HG02943 (cell line): ENCODE results near the gene TOM1L2.
"Not testable (repeated sequence)": the region's sequence is repeated elsewhere in the genome, so short reads cannot be mapped to it uniquely, and the experiment has no call there.

Experiments used
- ATAC-seq: cut with Tn5 transposase; IDR thresholded peaks from one replicate; pipeline ENCODE4 v1.9.1; 2021; ENCODE audit warnings: mild to moderate bottlenecking, low read depth, moderate library complexity; ENCODE audit not compliant: unreplicated experiment

TOM1L2 gene

DNA sequence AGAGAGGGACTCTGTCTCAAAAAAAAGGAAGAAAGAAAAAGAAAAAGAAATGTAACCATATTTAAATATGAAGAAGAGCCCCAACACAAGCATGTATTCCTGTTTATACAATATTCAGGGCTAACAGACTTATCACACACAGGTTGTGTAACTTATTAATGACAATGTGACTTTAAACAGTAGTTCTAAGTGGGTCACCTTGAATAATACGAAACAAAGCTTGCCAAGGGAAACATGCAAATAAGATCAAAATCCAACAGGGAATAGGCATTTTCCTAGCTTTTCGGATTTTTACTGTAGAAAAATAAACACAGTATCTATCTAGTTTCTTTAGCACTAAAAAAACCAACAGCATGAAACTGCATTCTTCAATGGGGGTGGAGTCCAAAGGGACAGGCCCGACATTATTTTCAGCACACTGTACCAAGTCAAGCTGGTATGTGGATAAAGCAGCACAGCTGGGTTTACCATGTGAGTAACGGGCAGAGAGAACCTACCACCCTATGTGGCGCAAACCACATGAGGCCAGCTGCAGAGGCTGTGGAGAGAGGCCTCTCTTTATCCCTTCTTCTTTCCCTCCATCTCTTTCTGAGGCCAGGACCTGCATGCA is 45.3 kb downstream of the TOM1L2 start:
- no peak for ATAC-seq

DNA sequence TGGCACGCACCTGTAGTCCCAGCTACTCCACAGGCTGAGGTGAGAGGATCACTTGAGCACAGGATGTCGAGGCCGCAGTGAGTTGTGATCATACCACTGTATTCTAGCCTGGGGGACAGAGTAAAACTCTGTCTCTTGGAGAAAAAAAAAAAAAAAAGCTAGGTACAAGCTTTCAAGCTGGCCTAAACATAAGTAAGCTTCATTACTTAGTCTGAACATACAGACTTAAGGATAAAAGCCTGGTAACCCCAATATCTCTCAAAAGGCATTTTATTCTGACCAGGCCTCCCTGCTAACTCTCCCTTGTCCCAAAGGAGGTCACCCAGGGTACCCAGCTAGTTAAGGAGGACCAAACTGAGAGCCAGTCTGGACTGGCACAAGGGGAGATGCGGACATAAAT is 46.2 kb downstream of the TOM1L2 start:
- no peak for ATAC-seq

- ATAC-seq: no peak
Measured at GRCh38 chr17:17924857-17925250, 47.3 kb downstream of the TOM1L2 start.

GRCh38 chr17:17924131-17924856 is 47.9 kb downstream of the TOM1L2 start:
- ATAC-seq: no peak

DNA sequence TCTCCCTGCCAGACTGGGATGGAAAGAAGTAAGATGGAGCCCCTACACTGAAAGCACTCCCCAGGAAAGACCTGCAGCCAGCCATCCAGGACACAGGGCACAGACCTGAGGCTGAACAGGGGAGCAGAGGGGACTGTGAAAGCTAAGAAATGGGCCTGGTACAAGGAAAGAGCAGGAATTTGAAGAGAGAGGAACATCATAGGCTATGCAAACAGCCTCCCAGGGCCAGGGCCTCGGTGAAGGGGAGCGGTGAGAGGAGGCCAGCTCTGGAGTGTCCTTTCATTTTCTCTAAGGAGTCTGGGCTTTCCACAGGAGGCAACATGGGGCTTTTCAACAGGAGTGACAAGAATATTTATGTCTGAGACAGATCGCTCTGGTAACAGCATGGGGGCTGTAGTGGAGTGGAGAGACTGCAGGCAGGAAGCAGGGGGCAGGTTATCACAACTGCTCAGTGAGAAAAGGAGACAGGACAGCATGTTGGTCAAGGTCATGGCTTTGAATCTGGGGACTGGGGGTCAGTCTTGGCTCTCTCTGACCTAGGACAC is 50.1 kb downstream of the TOM1L2 start:
- ATAC-seq: no peak

DNA sequence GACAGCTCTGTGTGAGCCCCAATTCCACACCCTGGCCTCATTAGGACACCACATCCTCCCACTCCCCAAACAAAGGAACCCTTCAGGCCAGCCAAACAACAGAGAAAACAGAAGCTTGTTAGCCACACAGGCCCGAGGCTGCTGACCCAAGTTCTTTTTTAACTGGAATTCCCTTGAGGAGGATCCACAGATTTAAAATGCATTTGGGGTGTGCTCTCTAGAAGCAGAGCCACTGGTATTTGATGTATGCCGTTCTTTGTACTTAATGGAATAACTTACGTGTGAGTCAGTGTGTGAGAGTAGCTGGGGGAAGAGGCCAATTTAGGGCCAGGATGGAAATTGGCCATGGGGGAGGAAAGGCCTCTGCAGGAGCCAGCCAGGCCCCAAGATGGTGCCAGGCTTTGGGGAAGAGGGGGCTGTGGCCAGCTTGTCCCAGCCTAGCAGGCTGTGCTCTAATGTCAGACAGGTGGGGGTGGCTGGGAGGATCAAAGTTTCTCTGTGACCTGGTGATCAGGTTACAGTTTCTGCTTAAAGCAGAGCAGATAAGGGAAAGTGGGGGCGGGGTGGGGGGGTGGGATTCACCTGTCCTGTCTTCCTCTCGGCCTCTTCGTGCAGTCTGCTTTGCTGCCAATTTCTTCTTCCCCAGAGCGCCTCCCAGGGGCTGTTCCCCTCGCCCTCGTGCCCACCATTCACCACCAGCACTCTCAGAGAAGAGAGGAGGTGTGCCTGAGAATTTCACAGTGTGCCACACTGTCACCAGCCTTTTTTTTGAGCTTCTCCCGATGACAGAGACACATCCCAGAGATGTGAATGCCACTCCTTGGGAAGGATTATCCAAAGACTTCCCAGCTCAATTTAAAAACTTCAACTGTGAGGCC is 50.8 kb downstream of the TOM1L2 start:
- no peak for ATAC-seq

GRCh38 chr17:17919169-17920107 is 52.8 kb downstream of the TOM1L2 start:
- no peak for ATAC-seq

DNA sequence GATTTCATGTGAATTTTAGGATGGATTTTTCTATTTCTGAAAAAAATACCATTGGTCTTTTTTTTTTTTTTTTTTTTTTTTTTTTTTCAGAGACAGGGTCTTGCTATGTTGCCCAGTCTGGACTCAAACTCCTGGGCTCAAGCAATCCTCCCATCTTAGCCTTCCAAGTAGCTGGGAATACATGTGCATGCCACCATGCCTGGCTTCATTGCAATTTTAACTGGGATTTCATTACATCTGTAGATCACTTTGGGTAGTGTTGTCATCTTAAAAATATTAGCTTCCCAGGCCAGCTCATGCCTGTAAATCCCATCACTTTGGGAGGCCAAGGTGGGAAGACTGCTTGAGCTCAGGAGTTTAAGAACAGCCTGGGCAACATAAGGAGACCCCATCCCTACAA is 54.8 kb downstream of the TOM1L2 start:
- ATAC-seq: no peak

GRCh38 chr17:17915183-17915582 is 57.0 kb downstream of the TOM1L2 start:
- ATAC-seq: no peak

GRCh38 chr17:17913695-17914332 is 58.4 kb downstream of the TOM1L2 start:
- no peak for ATAC-seq

DNA sequence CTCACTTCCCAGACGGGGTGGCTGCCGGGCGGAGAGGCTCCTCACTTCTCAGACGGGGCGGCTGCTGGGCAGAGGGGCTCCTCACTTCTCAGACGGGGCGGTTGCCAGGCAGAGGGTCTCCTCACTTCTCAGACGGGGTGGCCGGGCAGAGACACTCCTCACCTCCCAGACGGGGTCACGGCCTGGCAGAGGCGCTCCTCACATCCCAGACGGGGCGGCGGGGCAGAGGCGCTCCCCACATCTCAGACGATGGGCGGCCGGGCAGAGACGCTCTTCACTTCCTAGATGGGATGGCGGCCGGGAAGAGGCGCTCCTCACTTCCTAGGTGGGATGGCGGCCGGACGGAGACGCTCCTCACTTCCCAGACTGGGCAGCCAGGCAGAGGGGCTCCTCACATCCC is 59.9 kb downstream of the TOM1L2 start:
- not testable (repeated sequence) for ATAC-seq

DNA sequence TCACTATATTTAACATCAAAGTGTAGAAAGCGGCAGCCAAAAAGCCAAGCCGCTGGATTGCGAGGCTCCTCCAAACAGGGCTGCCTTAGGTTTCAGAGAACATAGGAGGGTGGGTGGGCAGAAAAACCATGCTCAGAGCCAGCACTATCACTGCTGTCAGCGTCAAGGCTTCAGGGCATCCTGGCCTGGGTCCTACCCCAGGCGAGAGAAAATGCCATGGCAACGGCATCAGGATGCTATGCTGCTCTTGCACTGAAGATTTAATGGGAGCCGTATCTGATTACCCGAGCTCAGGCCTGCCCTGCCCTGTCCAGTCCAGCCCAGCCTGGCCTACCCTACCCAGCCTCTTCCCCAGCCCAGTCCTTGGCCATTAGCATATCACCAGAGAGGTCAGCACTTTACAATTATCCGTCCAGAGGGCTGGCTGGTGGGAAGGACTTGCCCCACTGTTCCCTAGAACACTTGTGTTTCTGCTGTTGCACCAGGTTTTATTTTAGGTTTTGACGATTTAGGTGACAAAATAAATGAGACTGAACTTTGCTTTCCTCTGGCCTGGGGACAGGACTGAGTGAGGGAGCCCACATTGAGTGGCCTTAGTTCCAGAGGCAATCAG is 61.1 kb downstream of the TOM1L2 start:
- no peak for ATAC-seq

DNA sequence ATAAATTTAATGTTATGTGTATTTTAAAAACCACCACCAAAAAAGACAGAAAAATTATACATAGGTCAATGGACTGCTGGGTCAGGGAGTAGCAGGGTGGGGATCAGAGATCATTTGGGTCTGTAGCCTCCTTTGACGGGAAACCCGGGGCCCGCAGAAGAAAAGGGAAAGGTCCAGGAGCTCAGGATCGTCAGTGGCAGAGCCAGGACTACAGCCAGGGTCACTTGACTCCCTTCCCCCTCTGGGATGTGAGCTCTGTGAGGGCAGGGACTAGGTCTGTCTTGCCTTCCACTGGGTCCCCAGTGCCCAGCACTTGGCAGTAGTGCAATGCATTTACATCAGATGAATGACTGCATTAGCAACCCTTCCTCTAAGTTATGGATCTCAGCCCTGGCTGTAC is 62.1 kb downstream of the TOM1L2 start:
- ATAC-seq: no peak

- no peak for ATAC-seq
Measured at GRCh38 chr17:17909078-17909477, 63.1 kb downstream of the TOM1L2 start.

DNA sequence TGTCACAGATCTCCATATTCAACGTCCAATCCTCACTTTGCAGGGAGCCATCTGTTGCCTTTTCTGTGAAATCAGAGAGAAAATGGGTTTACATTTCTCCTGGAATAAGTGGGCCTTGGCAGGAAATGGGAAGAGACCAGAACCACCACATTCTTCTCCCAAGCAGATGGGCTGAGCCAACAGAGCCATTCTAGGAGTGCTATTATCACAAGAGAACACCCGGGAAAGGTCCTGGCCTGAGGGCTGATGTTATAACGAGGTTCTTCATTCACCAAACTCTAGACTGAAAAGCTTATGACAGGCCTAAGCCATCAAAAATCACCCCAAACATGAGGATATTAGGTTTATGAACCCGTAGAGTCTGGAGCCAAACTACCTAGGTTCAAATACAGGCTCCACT is 64.7 kb downstream of the TOM1L2 start:
- ATAC-seq: no peak

GRCh38 chr17:17906418-17907215 is 65.6 kb downstream of the TOM1L2 start:
- ATAC-seq: no peak

- ATAC-seq: no peak
Measured at GRCh38 chr17:17905036-17905320, 67.2 kb downstream of the TOM1L2 start.

GRCh38 chr17:17904166-17905035 is 67.8 kb downstream of the TOM1L2 start:
- ATAC-seq: no peak
